Smooth muscle cell (in vitro differentiated cells): ENCODE results near the gene LACC1. TPM values are rescaled to one million over a fixed set of nuclear protein-coding genes. Genes with fewer than 3 reads are reported as not detected.

ENCODE experiments used
- DNase-seq: peaks from one replicate; lab custom pipeline; 2025; ENCODE audit not compliant: unreplicated experiment; lab: John Stamatoyannopoulos, UW
- H2AFZ ChIP-seq: fragments of 200-600 bp; sonication (generic); 2 replicates; pipeline ENCODE4 v1.6.0; 2016; ENCODE audit warnings: antibody characterized with exemption, low read depth, mild to moderate bottlenecking
- H3F3A ChIP-seq: fragments of 200-600 bp; sonication (generic); 2 replicates; pipeline ENCODE4 v1.6.0; 2017; ENCODE audit warnings: antibody characterized with exemption, low read depth
- H3K27ac ChIP-seq: fragments of 200-600 bp; sonication (generic); 2 replicates; pipeline ENCODE4 v1.5.1; 2016; ENCODE audit warnings: low read depth, mild to moderate bottlenecking
- H3K27me3 ChIP-seq: fragments of 200-600 bp; sonication (generic); 2 replicates; pipeline ENCODE4 v1.6.1; 2016; ENCODE audit warnings: low read depth, mild to moderate bottlenecking
- H3K36me3 ChIP-seq: fragments of 200-600 bp; sonication (generic); 2 replicates; pipeline ENCODE4 v1.5.1; 2016; ENCODE audit warnings: low read depth
- H3K4me1 ChIP-seq: fragments of 200-600 bp; sonication (generic); 2 replicates; pipeline ENCODE4 v1.5.1; 2016; ENCODE audit warnings: low read depth
- H3K4me2 ChIP-seq: fragments of 200-600 bp; sonication (generic); 2 replicates; pipeline ENCODE4 v1.6.0; 2016; ENCODE audit warnings: mild to moderate bottlenecking
- H3K4me3 ChIP-seq: fragments of 200-600 bp; sonication (generic); 2 replicates; pipeline ENCODE4 v1.5.1; 2016; ENCODE audit warnings: mild to moderate bottlenecking
- H3K79me2 ChIP-seq: fragments of 200-600 bp; sonication (generic); 2 replicates; pipeline ENCODE4 v1.6.0; 2016; ENCODE audit warnings: low read depth, mild to moderate bottlenecking
- H3K9ac ChIP-seq: fragments of 200-600 bp; sonication (generic); 2 replicates; pipeline ENCODE4 v1.6.0; 2016; ENCODE audit warnings: low read depth
- H3K9me3 ChIP-seq: fragments of 200-600 bp; sonication (generic); replicated peaks from 2 replicates; pipeline ENCODE4 v1.5.1; 2016; ENCODE audit warnings: low read depth
- H4K20me1 ChIP-seq: fragments of 200-600 bp; sonication (generic); 2 replicates; pipeline ENCODE4 v1.6.0; 2016; ENCODE audit warnings: low read depth
- WGBS: methylation state at CpG from one replicate; pipeline ENCODE4 v1.1.7; 2016; ENCODE audit warnings: low lambda C conversion rate; 5-methylcytosine and 5-hydroxymethylcytosine counted together
- polyA plus RNA-seq: library from polyadenylated mRNA; unstranded; fragments of >200 nt; fragmentation: Nextera tagmentation; extraction: Ambion mirVana; gene quantifications from 2 replicates; pipeline ENCODE4 v1.2.1, GENCODE V29; 2016
- total RNA-seq: library from RNA; depleted of rRNA; stranded (reverse); fragments of >200 nt; gene quantifications from 2 replicates; pipeline ENCODE4 v1.2.3, GENCODE V29; 2014
- TF ChIP-seq, protein P1 (sequence below): fragments of 200-600 bp; sonication (generic); IDR thresholded peaks from 2 replicates; pipeline ENCODE4 v1.5.1; 2017; ENCODE audit warnings: borderline replicate concordance, mild to moderate bottlenecking, antibody characterized with exemption; ENCODE audit not compliant: insufficient read depth, poor library complexity, severe bottlenecking

The LACC1 gene
- total and polyA plus RNA-seq, 2 experiments from 2014 or later, result 2.0 to 6.8 TPM

DNA sequence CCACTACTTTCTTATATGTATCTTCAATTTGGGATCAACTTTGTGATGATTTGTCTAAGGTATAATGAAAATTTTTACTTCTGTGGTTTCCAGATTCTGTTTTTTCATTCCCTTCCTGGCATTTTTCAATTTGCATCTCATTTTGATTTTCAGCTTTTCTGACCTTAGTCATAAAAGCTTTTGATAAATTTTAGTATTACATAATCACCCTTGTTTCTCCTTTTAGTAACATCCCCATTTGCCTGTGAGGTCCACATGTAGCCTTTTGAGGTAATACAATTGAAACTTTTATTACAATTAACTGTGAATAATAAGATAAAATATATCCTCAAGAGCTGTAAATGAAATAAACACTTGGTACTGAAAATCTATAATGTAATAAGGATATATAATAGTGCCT lies 31.2 kb downstream of the LACC1 start:
- Histone ChIP-seq H3K9me3 (no peaks in the 10 kb centered on the region), H3K4me3 (no peak overlapping the region), H3K79me2 (no peaks in the 10 kb centered on the region), H3K27me3 (no peaks in the 10 kb centered on the region), H3F3A (no peaks in the 10 kb centered on the region), H3K9ac (no peak overlapping the region), H3K27ac (no peak overlapping the region), H3K4me2 (no peak overlapping the region), H2AFZ (no peak overlapping the region), H3K36me3 (no peaks in the 10 kb centered on the region), H3K4me1 (no peaks in the 10 kb centered on the region), H4K20me1 (no peaks in the 10 kb centered on the region)
- no peak for DNase-seq
- TF ChIP-seq, protein P1, sequence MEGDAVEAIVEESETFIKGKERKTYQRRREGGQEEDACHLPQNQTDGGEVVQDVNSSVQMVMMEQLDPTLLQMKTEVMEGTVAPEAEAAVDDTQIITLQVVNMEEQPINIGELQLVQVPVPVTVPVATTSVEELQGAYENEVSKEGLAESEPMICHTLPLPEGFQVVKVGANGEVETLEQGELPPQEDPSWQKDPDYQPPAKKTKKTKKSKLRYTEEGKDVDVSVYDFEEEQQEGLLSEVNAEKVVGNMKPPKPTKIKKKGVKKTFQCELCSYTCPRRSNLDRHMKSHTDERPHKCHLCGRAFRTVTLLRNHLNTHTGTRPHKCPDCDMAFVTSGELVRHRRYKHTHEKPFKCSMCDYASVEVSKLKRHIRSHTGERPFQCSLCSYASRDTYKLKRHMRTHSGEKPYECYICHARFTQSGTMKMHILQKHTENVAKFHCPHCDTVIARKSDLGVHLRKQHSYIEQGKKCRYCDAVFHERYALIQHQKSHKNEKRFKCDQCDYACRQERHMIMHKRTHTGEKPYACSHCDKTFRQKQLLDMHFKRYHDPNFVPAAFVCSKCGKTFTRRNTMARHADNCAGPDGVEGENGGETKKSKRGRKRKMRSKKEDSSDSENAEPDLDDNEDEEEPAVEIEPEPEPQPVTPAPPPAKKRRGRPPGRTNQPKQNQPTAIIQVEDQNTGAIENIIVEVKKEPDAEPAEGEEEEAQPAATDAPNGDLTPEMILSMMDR, result no peak

DNA sequence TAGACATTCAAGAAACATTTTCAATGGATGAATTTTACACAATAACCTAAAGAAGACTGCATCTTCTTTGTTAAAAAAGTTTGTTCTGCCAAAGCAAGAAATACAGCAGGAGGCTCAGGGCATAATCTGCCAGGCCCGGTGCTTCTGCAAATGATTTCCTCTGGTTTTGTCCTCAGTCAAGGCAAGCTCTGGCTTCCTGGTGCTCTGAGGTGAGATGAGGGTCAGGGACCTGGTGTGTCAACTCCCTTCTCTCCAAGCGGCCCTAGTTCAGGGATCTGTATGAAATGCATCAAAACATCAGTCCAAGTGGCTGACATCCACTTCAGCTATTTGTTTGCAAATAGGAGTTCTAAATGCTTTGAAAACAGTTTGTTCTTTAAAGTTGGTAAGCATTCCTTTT lies 31.6 kb downstream of the LACC1 start:
- Histone ChIP-seq H4K20me1 (no peaks in the 10 kb centered on the region), H3K4me1 (no peaks in the 10 kb centered on the region), H2AFZ (no peak overlapping the region), H3K27me3 (no peaks in the 10 kb centered on the region), H3K4me3 (no peak overlapping the region), H3F3A (no peaks in the 10 kb centered on the region), H3K27ac (no peak overlapping the region), H3K9ac (no peak overlapping the region), H3K9me3 (no peaks in the 10 kb centered on the region), H3K36me3 (no peaks in the 10 kb centered on the region), H3K79me2 (no peaks in the 10 kb centered on the region), H3K4me2 (no peak overlapping the region)
- 82% methylated on average over 2 of the region's 2 CpGs for WGBS
- no peak for DNase-seq
- TF ChIP-seq, protein P1, result no peak

DNA sequence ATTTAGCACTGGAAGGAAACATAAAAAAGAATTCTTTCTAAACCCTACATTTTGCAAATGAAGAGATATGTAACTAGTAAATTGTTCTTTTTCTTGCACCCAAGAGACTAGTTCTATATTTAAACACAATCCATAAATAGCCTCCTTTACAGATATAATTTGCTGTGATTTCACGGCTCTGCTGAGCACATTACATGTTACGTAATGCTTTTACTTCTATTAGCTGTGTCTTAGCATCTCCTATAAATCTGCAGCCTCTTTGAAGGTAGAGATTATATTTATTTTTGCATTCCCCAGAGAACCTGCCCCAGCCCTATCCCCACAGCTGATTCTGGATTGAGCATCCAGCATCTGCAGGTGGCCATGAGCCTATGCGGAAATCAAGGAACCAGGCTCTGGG lies 32.2 kb downstream of the LACC1 start:
- Histone ChIP-seq H2AFZ (no peak overlapping the region), H3K4me1 (no peaks in the 10 kb centered on the region), H3K27ac (no peak overlapping the region), H3K27me3 (no peaks in the 10 kb centered on the region), H3K79me2 (no peaks in the 10 kb centered on the region), H3K9me3 (no peaks in the 10 kb centered on the region), H4K20me1 (no peaks in the 10 kb centered on the region), H3F3A (no peaks in the 10 kb centered on the region), H3K4me2 (no peak overlapping the region), H3K36me3 (no peaks in the 10 kb centered on the region), H3K4me3 (no peak overlapping the region), H3K9ac (no peak overlapping the region)
- TF ChIP-seq, protein P1, result no peak
- DNase-seq, result no peak
- 67% methylated on average over 3 of the region's 3 CpGs for WGBS

DNA sequence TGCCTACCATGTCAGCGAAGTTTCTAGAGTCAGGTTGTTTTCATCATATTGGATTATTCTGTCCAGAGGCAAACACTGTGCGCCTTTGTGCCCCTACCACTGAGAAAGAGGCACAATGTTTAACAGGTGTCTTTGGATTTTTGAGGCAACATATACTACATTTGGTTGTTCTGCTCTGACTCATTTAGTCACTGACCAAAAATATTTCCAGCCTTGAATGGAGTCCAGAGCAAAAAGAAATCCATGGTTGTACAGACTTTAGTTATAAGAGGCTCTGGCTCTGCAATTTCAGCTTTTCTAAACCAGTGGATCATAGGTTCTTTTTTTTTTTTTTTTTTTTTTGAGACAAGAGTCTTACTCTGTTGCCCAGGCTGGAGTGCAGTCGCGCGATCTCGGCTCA lies 35.7 kb downstream of the LACC1 start:
- H3K27me3 ChIP-seq, result no peaks in the 10 kb centered on the region
- no peaks in the 10 kb centered on the region for H4K20me1 ChIP-seq
- H3K36me3 ChIP-seq, result no peaks in the 10 kb centered on the region
- H2AFZ ChIP-seq, result no peak overlapping the region
- TF ChIP-seq, protein P1, result no peak
- no peak for DNase-seq
- H3K9me3 ChIP-seq, result no peaks in the 10 kb centered on the region
- no peaks in the 10 kb centered on the region for H3K79me2 ChIP-seq
- no peak overlapping the region for H3K4me2 ChIP-seq
- WGBS, result 83% methylated on average over 6 of the region's 6 CpGs
- no peaks in the 10 kb centered on the region for H3K4me1 ChIP-seq
- H3K27ac ChIP-seq, result no peak overlapping the region
- H3K4me3 ChIP-seq, result no peak overlapping the region
- H3F3A ChIP-seq, result no peaks in the 10 kb centered on the region
- no peak overlapping the region for H3K9ac ChIP-seq
